GM18520 (cell line): ENCODE data around the gene HYAL3.
"Not testable (repeated sequence)": the region's sequence is repeated elsewhere in the genome, so short reads cannot be mapped to it uniquely, and the experiment has no call there.

Experiments used
- ATAC-seq: cut with Tn5 transposase; IDR thresholded peaks from one replicate; pipeline ENCODE4 v1.9.1; 2021; ENCODE audit not compliant: unreplicated experiment

HYAL3 gene

DNA sequence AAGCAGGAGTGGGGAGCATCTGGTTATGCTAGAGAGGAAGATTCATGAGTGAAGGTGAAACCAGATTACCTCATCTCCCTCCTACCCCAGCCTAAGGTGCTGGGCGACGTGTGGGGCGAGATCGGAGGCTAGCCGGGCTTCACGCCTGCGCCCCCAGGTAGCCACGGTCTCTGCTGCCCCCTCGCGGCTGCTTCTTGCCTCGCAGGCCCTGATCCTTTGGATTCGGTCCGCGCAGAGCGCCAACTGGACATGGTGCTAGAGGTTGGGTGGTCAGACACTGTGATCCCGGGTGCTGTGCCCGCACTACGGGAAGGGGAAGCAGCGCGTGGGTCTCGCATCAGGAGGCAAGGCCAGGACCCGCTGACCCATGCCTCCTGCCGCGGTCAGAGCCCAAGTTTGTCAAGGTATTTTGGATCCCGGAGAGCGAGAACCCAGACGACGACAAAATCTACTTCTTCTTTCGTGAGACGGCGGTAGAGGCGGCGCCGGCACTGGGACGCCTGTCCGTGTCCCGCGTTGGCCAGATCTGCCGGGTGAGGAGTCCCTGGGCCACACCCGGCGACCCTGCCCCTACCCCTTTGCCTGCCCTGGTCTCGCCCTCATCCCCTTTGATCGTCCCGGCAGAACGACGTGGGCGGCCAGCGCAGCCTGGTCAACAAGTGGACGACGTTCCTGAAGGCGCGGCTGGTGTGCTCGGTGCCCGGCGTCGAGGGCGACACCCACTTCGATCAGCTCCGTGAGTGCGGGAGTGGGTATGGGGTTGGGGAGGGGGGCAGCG lies 26.1 kb downstream of the HYAL3 start:
- ATAC-seq, result peak; percentile 69

DNA sequence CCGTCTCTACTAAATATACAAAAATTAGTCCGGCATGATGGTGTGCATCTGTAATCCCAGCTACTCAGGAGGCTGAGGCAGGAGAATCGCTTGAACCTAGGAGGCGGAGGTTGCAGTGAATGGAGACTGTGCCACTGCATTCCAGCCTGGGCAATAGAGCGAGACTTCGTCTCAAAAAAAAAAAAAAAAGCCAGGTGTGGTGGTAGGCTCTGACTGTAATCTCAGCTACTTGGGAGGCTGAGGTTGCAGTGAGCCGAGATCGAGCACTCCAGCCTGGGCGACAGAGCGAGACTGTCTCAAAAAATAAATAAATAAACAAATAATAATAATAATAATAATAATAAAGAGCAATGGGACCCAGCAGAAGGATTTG lies 26.7 kb downstream of the HYAL3 start:
- ATAC-seq, result not testable (repeated sequence)

DNA sequence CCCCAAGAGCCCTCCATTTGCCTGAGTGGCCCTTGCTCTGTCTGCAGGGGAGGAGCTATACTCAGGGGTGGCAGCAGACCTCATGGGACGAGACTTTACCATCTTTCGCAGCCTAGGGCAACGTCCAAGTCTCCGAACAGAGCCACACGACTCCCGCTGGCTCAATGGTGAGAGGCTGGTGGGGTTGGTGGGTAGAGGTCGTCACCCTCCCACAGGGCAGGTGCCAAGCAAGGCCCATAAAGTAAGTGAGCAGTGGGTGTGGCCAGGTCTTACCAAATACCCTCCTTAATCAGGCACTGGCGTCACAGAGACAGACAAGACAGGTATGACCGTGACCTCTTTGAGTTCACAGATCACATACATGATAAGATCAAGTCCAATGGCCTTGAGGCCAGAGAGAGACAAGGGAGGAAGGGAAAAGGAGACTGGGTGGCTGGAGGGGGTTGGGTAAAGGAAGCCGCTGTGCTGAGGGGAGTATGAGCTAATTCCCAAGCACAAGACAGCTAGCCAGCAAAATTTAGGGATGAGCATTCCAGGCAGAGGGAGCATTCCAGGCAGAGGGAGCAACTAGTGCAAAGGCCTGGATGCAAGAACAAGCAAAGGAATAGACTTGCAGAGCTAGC lies 27.8 kb downstream of the HYAL3 start:
- no peak for ATAC-seq

DNA sequence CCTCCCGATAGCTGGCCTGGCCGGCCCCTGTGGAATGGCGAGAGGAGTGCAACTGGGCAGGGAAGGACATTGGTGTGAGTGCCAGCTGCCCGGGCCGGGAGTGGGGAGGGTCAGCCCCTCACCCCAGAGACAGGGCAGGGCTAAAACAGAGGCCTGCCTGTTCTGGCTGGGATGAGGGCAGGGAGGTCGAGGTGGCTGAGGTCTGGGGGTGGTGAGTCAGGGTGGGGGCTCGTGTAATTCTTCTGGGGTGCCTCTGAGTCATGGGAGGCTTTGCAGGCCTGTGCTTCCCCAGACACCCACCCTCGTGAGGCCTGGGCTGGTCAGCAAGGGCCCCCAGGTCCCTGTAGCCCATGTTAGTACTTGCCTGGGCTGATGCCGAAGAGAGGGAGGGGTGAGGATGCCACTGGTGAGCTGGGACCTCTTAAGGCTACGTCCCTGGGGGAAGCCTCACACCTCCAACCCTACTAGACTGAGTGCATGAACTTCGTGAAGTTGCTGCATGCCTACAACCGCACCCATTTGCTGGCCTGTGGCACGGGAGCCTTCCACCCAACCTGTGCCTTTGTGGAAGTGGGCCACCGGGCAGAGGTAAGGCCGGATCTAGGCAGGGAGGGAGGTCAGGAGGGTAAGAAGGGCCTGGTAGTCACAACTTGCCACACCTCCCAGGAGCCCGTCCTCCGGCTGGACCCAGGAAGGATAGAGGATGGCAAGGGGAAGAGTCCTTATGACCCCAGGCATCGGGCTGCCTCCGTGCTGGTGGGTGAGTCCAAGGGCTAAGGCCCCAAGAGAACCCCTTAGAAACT lies 28.6 kb downstream of the HYAL3 start:
- no peak for ATAC-seq

DNA sequence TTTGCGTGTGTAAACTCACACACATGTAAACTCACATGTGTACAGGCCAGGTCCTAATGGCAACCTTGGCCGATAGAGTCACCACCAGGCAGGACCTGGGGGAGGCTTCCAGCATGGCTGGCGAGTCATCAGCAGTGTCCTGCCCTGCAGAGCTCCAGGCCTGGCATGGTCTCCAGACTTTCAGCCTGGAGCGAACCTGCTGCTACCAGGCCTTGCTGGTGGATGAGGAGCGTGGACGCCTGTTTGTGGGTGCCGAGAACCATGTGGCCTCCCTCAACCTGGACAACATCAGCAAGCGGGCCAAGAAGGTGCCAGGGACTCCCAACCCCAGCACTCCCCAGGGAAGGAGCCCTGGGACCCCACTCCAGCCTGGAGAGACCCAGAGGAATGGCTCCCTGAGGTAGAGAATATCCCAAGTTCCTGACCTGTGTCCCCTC lies 29.2 kb downstream of the HYAL3 start:
- ATAC-seq, result no peak

DNA sequence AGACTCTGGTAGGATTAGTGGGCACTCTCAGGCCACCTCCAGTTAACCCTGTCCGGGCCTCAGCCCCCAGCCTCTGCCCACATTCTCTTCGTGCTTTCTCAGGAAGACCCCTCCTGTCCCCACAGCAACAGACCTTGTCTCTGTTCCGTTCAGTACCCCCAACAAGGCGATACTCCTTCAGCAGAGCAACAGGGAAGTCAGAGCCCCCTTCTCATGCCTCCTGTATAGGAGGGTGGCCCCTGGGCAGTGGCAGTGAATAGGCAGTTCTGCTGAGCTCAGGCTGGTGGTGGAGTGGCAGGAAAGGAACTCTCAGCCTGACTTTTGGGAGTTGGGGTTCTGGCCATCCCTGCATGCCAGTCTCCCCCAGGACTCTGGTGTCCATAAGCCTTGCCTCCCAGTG lies 29.7 kb downstream of the HYAL3 start:
- no peak for ATAC-seq

DNA sequence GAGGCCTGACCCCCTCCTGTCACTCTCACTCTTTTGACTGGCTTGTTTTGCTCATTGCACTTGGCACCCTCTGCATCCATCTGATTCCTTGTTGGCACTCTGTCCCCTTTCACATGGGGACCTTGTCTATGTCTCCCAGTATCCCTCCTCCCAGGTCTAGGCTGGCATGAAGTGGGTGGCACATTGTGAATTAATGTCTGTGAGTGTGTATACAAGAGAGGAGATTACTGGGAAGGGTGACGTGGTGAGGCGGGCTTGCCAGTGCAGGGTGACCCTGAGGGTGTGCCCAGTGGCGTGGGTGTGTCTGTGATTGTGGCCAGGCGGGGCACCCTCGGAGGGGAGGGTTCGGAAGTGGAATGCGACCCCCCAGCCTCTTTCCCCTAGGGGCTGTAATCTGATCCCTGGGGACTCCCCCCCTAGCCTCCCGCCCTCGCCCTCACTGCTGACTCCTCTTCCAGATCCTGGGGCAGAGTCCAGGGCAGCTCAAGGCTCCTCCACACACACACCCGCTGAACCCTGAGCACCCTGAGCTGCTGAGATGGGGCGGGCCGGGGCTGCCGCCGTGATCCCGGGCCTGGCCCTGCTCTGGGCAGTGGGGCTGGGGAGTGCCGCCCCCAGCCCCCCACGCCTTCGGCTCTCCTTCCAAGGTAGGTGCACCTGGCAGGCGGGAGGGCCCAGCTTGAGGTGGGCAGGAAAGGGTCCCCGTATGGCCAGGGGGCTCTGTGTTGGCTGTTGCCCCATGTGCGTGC lies 30.3 kb downstream of the HYAL3 start, which contains the start of gene SEMA3B:
Gene SEMA3B, plus strand, starts transcription at position 445 of the 749 bp plus-strand sequence. Its CDS starts 94 bp downstream, at position 539.
- no peak for ATAC-seq

DNA sequence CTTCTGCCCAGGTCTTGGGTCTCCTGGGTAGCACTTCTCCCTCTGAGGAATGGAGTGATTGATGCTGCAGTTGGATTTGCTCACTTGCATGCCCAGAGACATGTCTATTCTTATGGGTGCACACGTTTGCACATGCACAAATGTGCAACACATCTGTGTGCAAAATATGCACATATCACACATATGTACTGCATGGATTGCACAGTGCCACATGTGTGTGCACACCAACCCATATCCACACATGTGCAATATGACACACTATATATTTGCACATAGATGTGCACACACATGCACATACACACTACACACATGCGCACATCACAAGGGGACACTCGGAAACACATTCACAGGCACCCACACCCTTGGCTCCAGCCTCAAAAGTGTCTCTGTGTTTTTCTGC lies 30.9 kb downstream of the HYAL3 start:
- ATAC-seq, result no peak

DNA sequence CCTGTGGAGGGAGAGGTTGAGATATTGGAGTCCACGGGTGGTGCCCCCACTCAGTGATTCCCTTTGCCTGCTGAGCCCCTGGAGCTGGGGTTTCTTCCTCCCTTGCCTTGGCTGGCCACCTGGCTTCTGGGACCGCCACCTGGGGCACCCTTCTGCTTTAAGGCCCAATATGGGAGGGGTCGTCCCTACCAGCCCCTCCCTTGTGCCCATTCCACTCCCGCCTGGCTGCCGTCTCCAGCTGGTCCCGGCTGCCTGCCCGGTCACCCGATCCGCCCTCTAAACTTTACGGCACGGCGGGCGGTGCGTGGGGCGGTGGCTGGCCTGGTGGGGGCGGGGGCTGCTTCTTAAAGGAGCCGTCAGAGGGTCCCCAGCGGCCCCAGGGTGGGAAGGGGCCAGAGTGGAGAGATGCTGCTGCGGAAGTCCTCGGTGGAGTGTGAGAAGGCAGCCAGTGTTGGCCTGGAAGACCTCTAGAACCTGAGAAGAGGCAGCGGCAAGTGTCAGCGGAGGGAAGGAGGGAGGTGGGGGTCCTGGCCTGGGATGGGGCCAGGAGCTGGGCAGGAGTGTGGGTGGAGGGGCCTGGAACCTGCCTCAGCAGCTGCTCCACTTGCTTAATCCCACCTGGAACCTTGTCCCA lies 31.8 kb downstream of the HYAL3 start:
- ATAC-seq, result no peak

DNA sequence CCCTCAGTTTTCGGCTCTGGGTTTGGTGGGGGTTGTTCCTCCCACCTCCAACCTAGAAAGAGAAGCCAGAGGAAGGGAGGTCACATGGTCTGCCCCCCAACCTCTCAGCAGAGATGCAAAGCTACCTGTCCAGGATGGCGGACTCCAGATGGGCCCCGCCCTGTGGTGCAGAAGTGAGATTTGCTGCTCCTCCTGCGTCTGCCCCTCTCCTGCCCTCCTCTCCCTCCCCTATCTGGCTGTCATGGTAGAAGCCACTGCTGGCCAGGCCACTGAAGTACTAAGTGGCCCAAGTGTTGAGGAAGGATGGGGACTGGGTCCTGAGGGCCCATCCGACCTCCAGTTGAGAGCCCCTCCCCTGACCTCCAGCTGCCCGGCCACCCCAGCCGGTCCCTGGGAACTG lies 32.4 kb downstream of the HYAL3 start:
- no peak for ATAC-seq

DNA sequence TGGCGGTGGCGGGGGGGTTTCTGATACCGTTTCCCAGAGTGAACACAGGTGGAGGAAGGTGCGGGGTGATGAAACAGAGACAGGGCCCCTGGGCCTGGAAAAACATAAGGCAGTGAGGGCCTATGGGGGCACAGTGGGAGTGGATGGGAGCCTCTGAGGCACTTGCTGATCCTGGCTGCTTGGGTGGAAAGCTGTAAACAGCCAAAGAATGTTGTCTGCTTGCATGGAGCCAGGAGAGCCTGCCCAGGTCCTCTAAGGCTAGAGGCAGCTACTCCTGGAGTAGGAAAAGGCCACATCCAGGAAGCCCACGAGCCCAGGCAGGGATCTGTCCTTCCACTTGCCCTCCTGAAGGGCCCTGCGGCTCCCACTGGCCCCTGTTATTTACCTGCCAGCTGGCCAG lies 33.2 kb downstream of the HYAL3 start:
- ATAC-seq, result no peak

DNA sequence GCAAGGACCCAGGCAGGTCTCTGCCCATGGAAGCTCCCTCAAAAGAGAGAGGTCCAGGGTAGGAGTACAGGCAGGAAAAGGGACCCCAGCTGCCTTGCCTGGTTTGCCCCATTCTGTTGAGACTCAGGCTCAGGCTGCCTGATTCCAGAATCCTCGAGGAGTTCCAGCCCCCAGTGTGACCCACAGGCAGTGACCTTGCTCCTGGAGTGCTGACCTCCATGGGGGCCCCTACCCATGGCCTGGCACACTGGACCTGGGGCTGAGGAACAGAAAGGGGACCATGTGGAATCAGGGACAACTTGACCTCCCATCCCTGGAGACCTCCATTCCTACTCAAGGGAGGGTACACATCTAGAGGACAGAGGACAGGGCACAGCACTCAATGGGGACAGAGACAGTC lies 33.6 kb downstream of the HYAL3 start:
- ATAC-seq, result no peak

DNA sequence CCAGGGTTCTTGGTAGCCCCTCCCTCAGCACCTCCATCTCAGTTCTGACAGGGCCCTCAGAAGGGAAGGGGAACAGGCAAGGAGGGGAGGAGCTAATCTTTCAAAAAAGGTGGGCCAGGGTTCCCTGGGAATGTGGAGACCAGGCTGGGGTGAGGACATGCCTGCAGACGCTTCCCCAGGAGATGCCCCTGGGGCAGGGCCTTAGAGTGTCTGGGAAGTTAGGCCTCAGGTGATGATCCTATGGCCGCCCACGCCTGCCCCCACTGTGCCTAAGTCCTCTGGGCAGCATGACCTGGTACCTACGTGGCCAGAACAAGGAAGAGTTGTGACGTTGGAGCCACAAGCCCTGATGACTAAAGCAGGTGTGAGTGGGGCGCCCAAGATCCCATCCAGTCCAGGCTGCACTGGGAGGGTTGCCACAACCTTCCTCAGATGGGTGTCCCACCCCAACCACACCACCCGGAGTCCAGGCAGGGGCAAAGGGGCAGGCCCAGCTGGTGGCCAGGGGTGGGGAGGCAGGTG lies 34.2 kb downstream of the HYAL3 start:
- no peak for ATAC-seq

DNA sequence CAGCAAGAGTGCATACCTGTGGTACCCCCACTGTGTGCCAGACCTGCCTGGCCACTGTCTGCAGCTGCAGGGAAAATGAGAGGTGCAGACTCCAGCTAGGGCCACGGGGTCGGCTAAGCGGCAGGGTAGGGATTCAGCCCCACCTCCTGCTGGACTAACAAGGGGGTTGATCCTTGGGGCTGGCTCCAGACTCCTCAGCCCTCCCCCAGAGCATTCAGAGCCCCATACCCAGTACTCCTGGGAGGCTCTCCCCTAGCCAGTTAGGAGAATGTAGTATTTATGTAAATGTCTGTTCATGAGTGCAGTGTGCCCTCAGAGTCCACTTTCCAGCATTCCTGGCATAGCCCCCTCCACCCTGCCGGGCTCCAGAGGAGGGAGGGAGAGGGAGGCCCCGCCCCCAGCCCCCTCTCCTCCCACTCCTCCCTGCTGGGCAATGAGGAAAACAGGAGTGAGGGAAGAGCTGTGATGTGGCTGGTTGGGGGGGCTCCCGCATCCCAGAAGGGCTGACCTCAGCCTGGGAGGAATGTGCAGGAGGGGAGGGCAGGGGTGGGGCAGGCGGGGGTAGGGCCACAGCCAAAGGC lies 34.7 kb downstream of the HYAL3 start:
- ATAC-seq, result no peak

DNA sequence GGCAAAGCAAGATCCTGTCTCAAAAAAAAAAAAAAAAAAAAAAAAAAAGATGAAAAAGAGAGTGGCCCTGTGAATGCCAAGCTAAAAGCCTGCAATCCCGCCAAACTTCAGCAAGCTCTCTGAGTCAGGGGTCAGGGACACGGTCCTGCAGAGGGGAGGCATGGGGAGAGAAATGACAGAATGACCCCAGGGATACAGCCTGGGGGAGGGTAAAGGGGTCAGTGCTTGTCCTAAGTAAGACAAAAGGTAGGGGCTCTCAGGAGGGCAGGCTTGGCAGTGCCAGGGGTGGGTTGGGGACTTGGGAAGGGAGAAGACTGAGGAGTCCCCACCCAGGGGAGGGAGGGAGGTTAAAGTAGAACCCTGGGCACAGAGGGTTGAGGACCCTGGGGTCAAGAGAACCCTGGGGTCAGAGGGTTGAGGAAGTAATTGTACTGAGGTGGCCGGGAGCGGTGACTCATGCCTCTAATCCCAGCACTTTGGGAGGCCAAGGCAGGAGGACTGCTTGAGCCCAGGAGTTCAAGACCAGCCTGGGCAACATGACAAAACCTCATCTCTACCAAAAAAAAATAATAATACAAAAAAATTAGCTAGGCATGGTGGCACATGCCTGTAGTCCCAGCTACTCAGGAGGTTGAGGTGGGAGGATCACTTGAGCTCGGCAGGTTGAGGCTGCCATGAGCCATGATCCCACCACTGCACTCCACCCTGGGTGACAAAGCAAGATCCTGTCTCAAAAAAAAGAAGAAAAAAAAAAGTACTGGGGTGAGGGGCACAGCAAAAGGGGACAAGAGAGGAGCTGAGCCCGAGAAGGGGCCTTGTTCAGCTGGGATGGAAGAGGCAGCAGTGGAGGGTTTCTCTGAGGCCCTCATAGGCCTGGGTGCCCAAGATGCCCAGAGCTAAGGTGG lies 35.5 kb downstream of the HYAL3 start:
- no peak for ATAC-seq

DNA sequence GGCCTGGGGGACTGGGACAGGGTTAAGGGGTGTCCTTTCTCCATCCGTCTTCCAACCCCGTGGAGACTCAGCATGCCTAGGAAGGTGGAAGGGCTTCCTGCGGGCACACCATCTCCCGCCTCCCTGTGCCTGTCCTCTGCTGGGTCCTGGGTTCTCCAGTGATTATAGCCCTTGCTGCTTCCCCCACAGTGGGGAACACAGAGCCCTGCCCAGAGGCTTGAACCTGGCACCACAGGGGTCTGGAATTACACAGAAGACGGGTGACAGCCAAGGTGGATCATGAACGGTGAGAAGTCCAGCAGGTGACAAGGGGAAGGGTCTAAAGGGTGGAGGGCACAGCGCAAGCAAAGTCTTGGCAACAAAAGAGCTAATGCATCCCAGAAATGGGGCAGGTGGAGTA lies 36.4 kb downstream of the HYAL3 start:
- no peak for ATAC-seq

DNA sequence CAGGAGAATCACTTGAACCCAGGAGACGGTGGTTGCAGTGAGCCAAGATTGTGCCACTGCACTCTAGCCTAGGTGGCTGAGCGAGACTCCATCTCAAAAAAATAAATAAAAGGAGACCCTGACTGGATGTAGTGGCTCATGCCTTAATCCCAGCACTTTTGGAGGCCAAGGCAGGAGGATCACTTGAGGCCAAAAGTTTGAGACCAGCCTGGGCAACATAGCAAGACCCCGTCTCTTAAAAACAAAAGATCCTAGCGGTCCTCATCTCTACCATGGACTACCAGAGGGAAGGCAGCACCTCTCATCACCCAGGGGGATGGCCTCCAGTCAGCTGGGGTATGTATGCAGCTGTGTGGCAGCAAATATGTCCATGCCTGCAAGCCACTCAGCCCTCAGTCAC lies 37.0 kb downstream of the HYAL3 start:
- ATAC-seq, result not testable (repeated sequence)

DNA sequence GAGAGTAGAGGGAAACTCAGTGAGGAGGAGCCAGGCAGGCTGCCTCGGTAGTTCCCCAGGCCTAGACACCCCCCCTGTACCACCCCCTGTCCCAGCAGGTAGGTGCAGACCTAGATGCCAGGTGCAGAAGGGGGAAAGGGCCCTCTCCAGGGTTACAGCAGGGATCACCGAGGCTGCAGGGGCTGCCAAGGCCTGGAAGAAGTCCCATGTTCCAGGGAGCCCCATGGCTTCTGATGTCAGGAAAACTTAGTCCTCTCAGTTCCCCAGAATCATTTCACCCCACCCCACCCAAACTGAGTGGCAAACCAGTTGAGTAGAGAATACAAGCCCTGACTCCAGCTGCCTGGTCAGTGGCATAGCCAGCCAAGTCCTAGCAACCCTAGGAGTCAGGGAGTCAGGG lies 37.7 kb downstream of the HYAL3 start:
- no peak for ATAC-seq

DNA sequence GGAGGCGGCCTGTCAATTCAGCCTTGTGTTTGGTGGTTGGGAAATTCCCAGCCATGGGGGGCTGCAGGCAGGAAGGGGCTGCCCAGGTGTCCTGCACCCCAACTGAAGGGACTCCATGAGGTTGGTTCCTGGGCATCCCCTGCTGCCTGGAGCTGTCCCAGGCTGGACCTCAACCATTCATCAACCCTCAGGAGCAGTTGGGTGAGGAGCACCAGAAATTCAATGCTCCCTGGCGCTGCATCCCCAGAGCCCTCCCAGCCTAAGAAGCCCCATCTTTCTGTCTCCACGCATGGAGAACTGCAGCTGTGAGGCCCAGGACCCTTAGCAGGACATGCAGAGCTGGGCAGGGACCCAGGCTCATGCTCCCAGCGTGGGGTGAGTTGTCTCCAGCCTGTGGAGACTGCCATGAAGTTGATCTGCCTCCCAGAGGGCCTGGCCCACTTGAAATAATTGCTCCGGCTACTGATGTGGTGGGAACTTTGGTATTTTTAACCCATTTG lies 38.2 kb downstream of the HYAL3 start:
- ATAC-seq, result no peak
